H1 (cell line): ENCODE data around the gene MMS19. TPM values are rescaled to one million over a fixed set of nuclear protein-coding genes. Genes with fewer than 3 reads are reported as not detected.
A peak's percentile ranks its signal among the peaks of the same experiment; 100 is the strongest.

Experiments used
- CTCF ChIA-PET: fragments of 300-600 bp; sonication (Branson Sonifier 250); formaldehyde crosslinking; loops from one replicate; lab custom pipeline; 2021; ENCODE audit not compliant: partially characterized antibody; lab: Charles Lee
- POLR2A ChIA-PET: fragments of 300-600 bp; sonication (Branson Sonifier 250); formaldehyde crosslinking; loops from one replicate; lab custom pipeline; 2021; ENCODE audit warnings: inconsistent platforms; ENCODE audit not compliant: partially characterized antibody; lab: Charles Lee
- DNase-seq, 2 experiments: peaks; one replicate each; pipeline versions ENCODE4 v3.0.0 to v3.0.0-alpha.2; 2010 to 2022; ENCODE audit warnings: low spot score in 2 of 2, low read depth in 1 of 2, mixed read lengths in 1 of 2
- FAIRE-seq: peaks from 2 replicates; lab custom pipeline; 2011; peaks lifted over from hg19 to GRCh38; lab: Jason Lieb, UNC
- H2AFZ ChIP-seq: 2 replicates; pipeline ENCODE4 v1.8.1; 2012; ENCODE audit warnings: low read length, inconsistent platforms
- H2AK5ac ChIP-seq: 2 replicates; pipeline ENCODE4 v1.6.1; 2013; ENCODE audit warnings: low read depth, low read length
- H2BK120ac ChIP-seq: replicated peaks from 2 replicates; pipeline ENCODE3; 2013; ENCODE audit warnings: low read depth, low read length, inconsistent platforms
- H2BK12ac ChIP-seq: 2 replicates; pipeline ENCODE4 v1.6.1; 2013; ENCODE audit warnings: low read depth, low read length
- H2BK15ac ChIP-seq: 2 replicates; pipeline ENCODE4 v1.6.1; 2013; ENCODE audit warnings: low read length
- H2BK20ac ChIP-seq: 2 replicates; pipeline ENCODE4 v1.6.1; 2013; ENCODE audit warnings: low read length
- H2BK5ac ChIP-seq: 2 replicates; pipeline ENCODE4 v1.6.1; 2013; ENCODE audit warnings: low read depth, low read length
- H3K14ac ChIP-seq: 2 replicates; pipeline ENCODE4 v1.6.1; 2013; ENCODE audit warnings: inconsistent platforms; ENCODE audit not compliant: insufficient read length
- H3K18ac ChIP-seq: 2 replicates; pipeline ENCODE4 v1.6.1; 2013; ENCODE audit warnings: low read length; ENCODE audit errors: extremely low read depth
- H3K23ac ChIP-seq: 2 replicates; pipeline ENCODE4 v1.6.1; 2013; ENCODE audit warnings: inconsistent platforms; ENCODE audit not compliant: insufficient read length
- H3K23me2 ChIP-seq: 2 replicates; pipeline ENCODE4 v1.6.1; 2013; ENCODE audit warnings: low read depth, low read length
- H3K27ac ChIP-seq: 2 replicates; pipeline ENCODE4 v1.6.1; 2011; ENCODE audit warnings: low read depth, low read length, inconsistent platforms
- H3K27me3 ChIP-seq, 4 experiments: replicated peaks in 1 of 4; 1 replicate in 1 of 4; 2 replicates in 3 of 4; pipeline versions ENCODE4 v1.6.1 to v1.8.1; 2011 to 2013; ENCODE audit warnings: low read length in 3 of 4, mild to moderate bottlenecking in 3 of 4, inconsistent platforms in 2 of 4, mixed read lengths in 2 of 4, moderate library complexity in 1 of 4; ENCODE audit not compliant: control insufficient read depth in 3 of 4, insufficient read depth in 3 of 4; ENCODE audit errors: extremely low read depth in 1 of 4
- H3K36me3 ChIP-seq, 4 experiments: 2 replicates each; pipeline versions ENCODE4 v1.6.1 to v1.8.1; 2011 to 2013; ENCODE audit warnings: mild to moderate bottlenecking in 4 of 4, low read length in 3 of 4, moderate library complexity in 2 of 4, control low read depth in 1 of 4, inconsistent platforms in 1 of 4; ENCODE audit not compliant: insufficient read depth in 4 of 4, control insufficient read depth in 2 of 4
- H3K4ac ChIP-seq: replicated peaks from 2 replicates; pipeline ENCODE3; 2013; ENCODE audit warnings: low read length, low read depth, mixed read lengths, inconsistent platforms; ENCODE audit not compliant: insufficient read length
- H3K4me1 ChIP-seq, 4 experiments: replicated peaks in 1 of 4; 1 replicate in 1 of 4; 2 replicates in 3 of 4; pipeline versions ENCODE4 v1.6.1 to v1.8.1; 2011 to 2013; ENCODE audit warnings: low read length in 3 of 4, inconsistent platforms in 2 of 4, mixed read lengths in 1 of 4; ENCODE audit not compliant: insufficient read depth in 4 of 4, control insufficient read depth in 3 of 4
- H3K4me2 ChIP-seq, 2 experiments: 2 replicates each; pipeline versions ENCODE4 v1.6.1 to v1.8.1; 2011 to 2013; ENCODE audit warnings: low read depth in 2 of 2, low read length in 2 of 2, control low read depth in 1 of 2, inconsistent platforms in 1 of 2, mild to moderate bottlenecking in 1 of 2; ENCODE audit not compliant: insufficient read depth in 1 of 2
- H3K4me3 ChIP-seq, 4 experiments: fragments of 200-600, 300-600 bp in 1 of 4; sonication (generic), shearing (Covaris generic), sonication (Bioruptor Twin) in 1 of 4; 2 replicates each; pipeline versions ENCODE4 v1.5.1 to v1.8.1; 2011 to 2016; ENCODE audit warnings: low read length in 4 of 4, low read depth in 3 of 4, control low read depth in 2 of 4, inconsistent platforms in 2 of 4, mild to moderate bottlenecking in 2 of 4, mixed read lengths in 1 of 4, moderate library complexity in 1 of 4; ENCODE audit not compliant: insufficient read depth in 2 of 4; ENCODE audit errors: extremely low read depth in 1 of 4
- H3K56ac ChIP-seq: replicated peaks from 2 replicates; pipeline ENCODE3; 2013; ENCODE audit warnings: low read depth, mild to moderate bottlenecking, mixed read lengths, low read length, inconsistent platforms; ENCODE audit not compliant: insufficient read length
- H3K79me1 ChIP-seq: 2 replicates; pipeline ENCODE4 v1.6.1; 2013; ENCODE audit warnings: low read depth, low read length, control low read depth
- H3K79me2 ChIP-seq, 2 experiments: 2 replicates each; pipeline versions ENCODE4 v1.6.1 to v1.8.1; 2012 to 2013; ENCODE audit warnings: low read length in 2 of 2, mild to moderate bottlenecking in 2 of 2, inconsistent platforms in 1 of 2; ENCODE audit not compliant: insufficient read depth in 2 of 2, control insufficient read depth in 1 of 2
- H3K9ac ChIP-seq, 4 experiments: replicated peaks in 1 of 4; 1 replicate in 1 of 4; 2 replicates in 3 of 4; pipeline versions ENCODE4 v1.6.1 to v1.8.1; 2011 to 2013; ENCODE audit warnings: low read depth in 3 of 4, low read length in 3 of 4, control low read depth in 2 of 4, mild to moderate bottlenecking in 2 of 4, moderate library complexity in 2 of 4, inconsistent platforms in 1 of 4; ENCODE audit errors: extremely low read depth in 1 of 4
- H3K9me3 ChIP-seq, 2 experiments: 2 replicates each; pipeline versions ENCODE4 v1.6.1 to v1.8.1; 2012 to 2013; ENCODE audit warnings: mild to moderate bottlenecking in 2 of 2, moderate library complexity in 2 of 2, control low read depth in 1 of 2, inconsistent platforms in 1 of 2, low read depth in 1 of 2, low read length in 1 of 2, mixed read lengths in 1 of 2; ENCODE audit not compliant: insufficient read depth in 2 of 2
- H4K20me1 ChIP-seq, 2 experiments: replicated peaks in 1 of 2; 2 replicates each; pipeline versions ENCODE3 to v1.8.1; 2011 to 2013; ENCODE audit warnings: inconsistent platforms in 2 of 2, low read length in 2 of 2, mild to moderate bottlenecking in 1 of 2; ENCODE audit not compliant: insufficient read depth in 2 of 2, control insufficient read depth in 1 of 2
- H4K5ac ChIP-seq: 2 replicates; pipeline ENCODE4 v1.6.1; 2013; ENCODE audit warnings: low read length, low read depth, mixed read lengths, inconsistent platforms; ENCODE audit not compliant: insufficient read length
- H4K8ac ChIP-seq: 2 replicates; pipeline ENCODE4 v1.8.0; 2013; ENCODE audit warnings: mild to moderate bottlenecking, moderate library complexity, low read length, inconsistent platforms; ENCODE audit not compliant: insufficient read depth; ENCODE audit errors: extremely low read depth
- H4K91ac ChIP-seq: replicated peaks from 2 replicates; pipeline ENCODE3; 2013; ENCODE audit warnings: low read length, mixed read lengths, inconsistent platforms; ENCODE audit not compliant: insufficient read length
- SIN3A ChIP-seq, 2 experiments: IDR thresholded peaks in 1 of 2; conservative IDR thresholded peaks in 1 of 2; 2 replicates each; pipeline ENCODE4 v1.6.1; 2011 to 2012; ENCODE audit warnings: low read length in 2 of 2, improper control_type of control experiment in 1 of 2, low read depth in 1 of 2, mild to moderate bottlenecking in 1 of 2
- SRF ChIP-seq: IDR thresholded peaks from 2 replicates; pipeline ENCODE4 v1.6.1; 2011; ENCODE audit warnings: mild to moderate bottlenecking, low read depth, low read length, moderate library complexity
- TCF12 ChIP-seq: IDR thresholded peaks from 2 replicates; pipeline ENCODE4 v1.6.1; 2011; ENCODE audit warnings: low read depth, mild to moderate bottlenecking, low read length
- WGBS, 2 experiments: shearing (Covaris generic) in 1 of 2; methylation state at CpG; one replicate each; pipeline versions ENCODE4 v1.1.6 to v1.1.7; 2013 to 2015; ENCODE audit warnings: low lambda C conversion rate in 2 of 2, mixed read lengths in 2 of 2, inconsistent platforms in 1 of 2, low coverage in 1 of 2, missing lambda C conversion rate in 1 of 2; ENCODE audit not compliant: insufficient replicate concordance in 2 of 2, insufficient coverage in 1 of 2, insufficient read length in 1 of 2; ENCODE audit errors: extremely low coverage in 1 of 2, missing lambda C conversion rate in 1 of 2; 5-methylcytosine and 5-hydroxymethylcytosine counted together
- polyA plus RNA-seq, 7 experiments: library from polyadenylated mRNA; depleted of rRNA in 3 of 7; stranded (reverse) in 5 of 7; unstranded in 2 of 7; fragments of >200 nt in 5 of 7; fragments of 200-250 nt in 2 of 7; gene quantifications; 1 replicate in 5 of 7; 2 replicates in 1 of 7; 4 replicates in 1 of 7; pipeline versions ENCODE4 v1.2.1 to v1.2.3, GENCODE V29; 2011 to 2013; ENCODE audit warnings: missing spikeins in 2 of 7, mixed read lengths in 2 of 7
- total RNA-seq: library from RNA; stranded (reverse); fragmentation: NEBNext Ultra II Directional; extraction: Animal tissue kit (Norgen Biotek cat#: 25700); gene quantifications from 2 replicates; pipeline ENCODE4 v1.2.1, GENCODE V29; 2021

The MMS19 gene
- total and polyA plus RNA-seq, 2 of the 8 experiments (the other 6 are each of a cell fraction or from before 2014, with no cell fraction given), result 130 to 221 TPM

- H3K79me2 ChIP-seq, result peaks cover 0 to 34% of the 10 kb centered on the region in 2 experiments; a peak in 2 of 4 replicates
- no peak overlapping the region for H3K4me2 ChIP-seq
- WGBS, 2 experiments, result 94% methylated on average over 4 of the region's 4 CpGs; no CpG with 5 or more reads in 1 of the 2 experiments
- H3K56ac ChIP-seq, result no peak overlapping the region
- no peaks in the 10 kb centered on the region for H3K27me3 ChIP-seq
- no peak overlapping the region for H3K23ac ChIP-seq
- DNase-seq (no peak), FAIRE-seq (no peak)
- H4K91ac ChIP-seq, result no peak overlapping the region
- no peak overlapping the region for H3K18ac ChIP-seq
- H3K9ac ChIP-seq, result no peak overlapping the region
- no peak overlapping the region; the same call in 1 of the 2 replicates for H2AK5ac ChIP-seq
- CTCF ChIA-PET, result interaction anchor here (0.7 to 4.5 kb wide), 6 partner anchors 8 to 73 kb away, joined by 4 to 18 read pairs (median 5); partner anchors contain the start of gene UBTD1
- no peak overlapping the region for H3K4ac ChIP-seq
- H3K9me3 ChIP-seq, result no peaks in the 10 kb centered on the region
- H2BK12ac ChIP-seq, result no peak overlapping the region
- H2BK5ac ChIP-seq, result peak overlapping the region; percentile 32; the same call in 1 of the 2 replicates
- no peak overlapping the region for H4K8ac ChIP-seq
- H3K4me1 ChIP-seq, result peaks cover 8 to 16% (median 11%) of the 10 kb centered on the region in 4 experiments; a peak in 6 of 7 replicates
- no peaks in the 10 kb centered on the region for H3K23me2 ChIP-seq
- H2BK20ac ChIP-seq, result no peak overlapping the region
- H4K5ac ChIP-seq, result no peak overlapping the region
- H2AFZ ChIP-seq, result no peak overlapping the region
- no peak overlapping the region for H3K14ac ChIP-seq
- H2BK120ac ChIP-seq, result no peak overlapping the region
- peaks cover 9% of the 10 kb centered on the region for H3K79me1 ChIP-seq
- H3K4me3 ChIP-seq, result no peak overlapping the region
- no peaks in the 10 kb centered on the region for H4K20me1 ChIP-seq
- no peak overlapping the region for H2BK15ac ChIP-seq
- H3K27ac ChIP-seq, result peak overlapping the region; percentile 63
- POLR2A ChIA-PET, result interaction anchor here (0.6 to 3.5 kb wide), 8 partner anchors 9 to 53 kb away, joined by 3 to 12 read pairs (median 4); partner anchors contain the start of gene UBTD1
- H3K36me3 ChIP-seq, result peaks cover 16 to 43% (median 26%) of the 10 kb centered on the region in 4 experiments
- no peak for TF ChIP-seq SIN3A (conservative IDR thresholded peaks at IDR 0.05 in 1 of 2, IDR thresholded peaks at IDR 0.05 in 1 of 2; ENCODE audit: low read depth in 1 of 2, low read length in 2 of 2)
- no peak for TF ChIP-seq TCF12
- no peak for TF ChIP-seq SRF
Measured at GRCh38 chr10:97481071-97481470, 17.2 kb downstream of the MMS19 start.
